GM18505 (cell line): ENCODE data around the gene CDH4.

Experiments used
- ATAC-seq: cut with Tn5 transposase; IDR thresholded peaks from one replicate; pipeline ENCODE4 v1.9.1; 2021; ENCODE audit not compliant: unreplicated experiment
- POLR2A ChIP-seq: IDR thresholded peaks from 4 replicates; pipeline ENCODE4 v1.6.1; 2011; ENCODE audit warnings: borderline replicate concordance; ENCODE audit not compliant: insufficient read depth, insufficient read length; ENCODE audit errors: extremely low read depth

Gene CDH4

GRCh38 chr20:61803915-61804751 lies 552.1 kb downstream of the CDH4 start:
- ATAC-seq = no peak
- TF ChIP-seq POLR2A = no peak

GRCh38 chr20:61804752-61805295 lies 552.8 kb downstream of the CDH4 start:
- no peak for ATAC-seq
- no peak for TF ChIP-seq POLR2A

GRCh38 chr20:61805365-61805764 lies 553.3 kb downstream of the CDH4 start:
- ATAC-seq = no peak
- TF ChIP-seq POLR2A = no peak

DNA sequence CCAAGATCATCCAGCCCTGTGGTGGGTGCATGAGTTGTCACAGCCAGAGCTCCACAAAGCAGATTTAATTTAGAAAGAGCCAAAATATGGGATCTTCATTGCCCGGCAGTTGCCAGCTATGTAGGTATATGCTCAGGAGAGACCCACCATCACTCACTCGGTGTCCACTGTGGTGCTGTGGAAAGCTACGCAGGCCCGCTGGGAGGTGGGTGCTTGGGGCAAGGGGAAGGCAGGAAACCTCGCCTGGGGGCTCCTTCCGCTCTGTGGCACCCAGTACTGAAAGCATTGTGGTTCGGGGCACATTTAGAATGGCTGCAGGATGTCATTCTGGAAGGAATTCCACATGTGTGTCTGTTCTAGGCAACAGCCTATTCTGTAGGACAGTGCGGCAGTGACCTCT lies 553.7 kb downstream of the CDH4 start:
- no peak for TF ChIP-seq POLR2A
- no peak for ATAC-seq

GRCh38 chr20:61806314-61806713 lies 554.3 kb downstream of the CDH4 start:
- no peak for ATAC-seq
- TF ChIP-seq POLR2A = no peak

DNA sequence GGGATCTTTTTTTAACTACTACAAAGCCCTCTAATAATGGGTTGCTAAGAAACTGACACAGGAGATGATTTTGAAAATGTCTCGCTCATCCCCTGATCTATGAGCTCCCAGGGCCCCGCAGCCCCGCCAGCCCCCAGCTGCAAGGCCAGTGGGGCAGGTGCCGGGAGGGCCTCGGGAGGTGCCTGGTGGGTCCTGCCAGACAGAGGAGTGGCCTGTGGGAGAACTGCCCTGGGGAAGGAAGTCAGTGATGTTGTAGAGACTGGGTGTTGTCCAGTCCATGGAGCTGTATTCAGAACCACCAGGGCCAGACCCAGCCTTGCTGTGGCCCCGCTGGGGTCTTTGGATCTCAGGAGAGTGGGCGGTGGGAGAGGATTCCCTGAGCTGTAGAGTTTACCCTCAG lies 554.9 kb downstream of the CDH4 start:
- no peak for ATAC-seq
- no peak for TF ChIP-seq POLR2A

GRCh38 chr20:61807471-61808160 lies 555.6 kb downstream of the CDH4 start:
- no peak for ATAC-seq
- no peak for TF ChIP-seq POLR2A

DNA sequence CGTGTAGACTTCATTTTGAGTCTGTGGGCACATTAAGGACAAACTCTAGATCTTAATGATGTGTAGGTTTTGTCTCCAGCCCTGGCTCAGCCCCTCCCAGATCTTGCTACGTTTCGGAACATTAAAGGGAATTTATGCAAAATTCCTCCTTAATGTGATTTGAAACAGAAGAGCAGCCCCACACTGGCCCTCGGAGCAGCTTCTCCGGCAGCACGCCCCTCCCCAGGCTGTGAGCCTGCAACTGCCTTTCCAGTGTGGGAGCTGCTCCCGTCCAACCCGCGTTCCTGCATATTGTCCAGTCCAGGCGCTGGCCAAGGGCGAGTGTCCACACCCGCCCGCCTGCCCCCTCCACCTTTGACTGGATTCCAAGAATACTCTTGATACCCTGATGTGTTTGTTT lies 556.4 kb downstream of the CDH4 start:
- no peak for ATAC-seq
- TF ChIP-seq POLR2A = no peak

DNA sequence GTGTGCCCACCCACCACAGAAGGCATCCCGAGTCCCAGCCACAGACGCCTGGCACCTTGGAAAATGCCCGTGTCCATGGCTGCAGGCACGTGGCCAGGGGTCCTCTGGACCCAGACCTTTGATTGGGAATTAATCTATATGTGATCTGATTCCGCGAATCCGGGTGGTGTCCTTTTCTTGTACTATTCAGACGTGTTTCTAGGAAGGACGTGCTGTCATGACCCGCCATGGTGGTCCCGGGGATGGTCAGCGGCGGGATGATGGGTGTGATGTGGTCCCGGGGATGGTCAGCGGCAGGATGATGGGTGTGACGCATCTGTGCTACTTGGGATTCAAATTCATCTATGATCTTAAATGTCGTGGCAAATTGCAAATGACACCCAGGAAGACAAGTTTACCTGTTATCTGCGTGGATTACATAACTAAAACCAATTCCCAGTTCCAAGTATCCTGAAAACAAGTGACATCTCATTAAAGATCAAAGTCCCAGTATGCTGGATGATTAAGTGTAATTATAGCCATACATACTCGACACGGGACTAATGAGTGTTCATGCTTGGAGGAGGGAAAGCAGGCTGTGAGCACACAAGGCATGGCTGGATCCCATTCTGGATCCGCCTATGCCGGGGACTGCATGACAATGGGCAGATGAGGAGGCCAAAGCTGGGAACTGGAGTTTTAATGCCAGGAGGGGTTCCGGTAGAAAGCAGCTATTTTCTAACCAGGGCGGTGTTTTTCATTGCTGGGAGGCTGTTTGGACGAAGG lies 557.1 kb downstream of the CDH4 start:
- TF ChIP-seq POLR2A = no peak
- ATAC-seq = no peak

DNA sequence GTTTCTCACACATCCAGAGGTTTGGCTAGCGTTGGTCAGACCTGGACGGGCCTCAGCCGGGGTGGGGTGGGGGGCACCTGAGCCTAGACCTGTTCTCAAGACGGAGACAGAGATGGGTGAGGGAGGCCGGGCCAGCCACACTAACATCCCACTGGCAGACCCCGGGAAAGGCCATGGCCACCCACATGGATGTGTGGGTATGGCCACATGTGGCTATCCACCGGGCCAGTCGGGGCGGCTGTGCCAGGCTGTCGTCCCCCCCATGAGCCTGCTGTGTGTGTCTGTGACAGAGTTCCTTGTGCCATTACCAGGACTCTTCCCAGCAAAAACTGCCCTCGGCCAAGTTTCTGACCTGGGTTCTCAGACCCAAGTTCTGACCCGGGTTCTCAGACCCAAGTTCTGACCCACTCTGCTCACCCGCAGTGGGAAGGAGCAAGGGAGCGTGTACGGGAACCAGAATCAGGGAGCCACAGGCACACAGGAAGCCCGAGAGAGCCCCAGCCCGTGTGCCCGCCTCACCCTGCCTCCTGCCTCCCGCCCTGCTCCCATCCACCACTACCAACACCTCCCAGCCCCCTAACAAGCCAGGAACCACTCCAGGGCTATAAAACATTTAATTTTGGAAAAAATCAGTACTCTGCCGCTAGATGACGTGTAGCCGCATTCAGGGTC lies 558.1 kb downstream of the CDH4 start:
- no peak for ATAC-seq
- no peak for TF ChIP-seq POLR2A

DNA sequence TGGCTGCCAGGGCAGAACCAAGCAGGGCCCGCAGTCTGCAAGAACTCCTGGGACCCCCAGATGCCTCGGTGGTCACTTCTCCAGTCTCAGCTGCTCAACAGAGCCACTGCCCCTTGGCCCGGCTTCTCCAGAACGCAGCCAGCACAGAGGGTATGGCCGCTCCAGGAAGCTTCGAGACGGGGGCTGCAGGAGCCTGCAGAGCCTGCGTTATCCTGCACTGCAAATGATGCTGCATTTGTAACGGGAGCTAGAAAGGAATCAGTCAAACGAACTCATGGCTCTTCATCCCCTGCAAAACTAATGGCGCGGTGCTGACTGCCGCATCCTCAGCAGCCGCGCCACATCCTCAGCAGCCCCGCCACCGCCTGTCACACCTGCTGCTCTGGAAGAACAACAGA lies 558.7 kb downstream of the CDH4 start:
- no peak for TF ChIP-seq POLR2A

GRCh38 chr20:61811166-61811565 lies 559.1 kb downstream of the CDH4 start:
- TF ChIP-seq POLR2A = no peak
- ATAC-seq = no peak

More for the DNA sequence above, 558.7 kb downstream of the CDH4 start:
- ATAC-seq = no peak
